Dedifferentiated amniotic fluid mesenchymal stem cell (primary cell): ENCODE measurements around the gene STK39.

Experiments used
- DNase-seq: peaks from one replicate; pipeline ENCODE4 v3.0.0-alpha.2; 2016; ENCODE audit errors: extremely low spot score

The STK39 gene

GRCh38 chr2:168008646-168009195, 238.7 kb downstream of the STK39 start:
- no peak for DNase-seq

- DNase-seq = no peak
These were observed 240.9 kb downstream of the STK39 start for GRCh38 chr2:168006498-168006897.

- no peak for DNase-seq
These were observed 241.8 kb downstream of the STK39 start for GRCh38 chr2:168005586-168005985.

DNA sequence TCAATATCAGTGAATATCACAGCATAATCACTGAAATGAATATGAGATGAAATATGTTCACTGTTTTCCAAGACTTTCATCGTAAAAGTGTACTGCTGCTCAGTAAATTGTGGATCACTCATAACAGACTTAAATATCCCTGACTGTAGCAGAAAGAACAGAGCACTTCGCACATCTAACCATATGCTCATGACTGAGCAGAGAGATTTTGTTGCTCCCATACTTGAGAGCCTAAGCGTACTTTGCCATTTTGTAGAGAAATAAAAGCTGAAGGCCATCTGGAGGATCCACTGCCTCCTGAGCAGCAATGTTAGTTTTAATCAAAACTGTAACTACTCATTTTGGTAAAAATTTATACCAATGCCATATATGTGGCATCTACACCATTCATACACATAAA, 243.5 kb downstream of the STK39 start:
- no peak for DNase-seq

DNA sequence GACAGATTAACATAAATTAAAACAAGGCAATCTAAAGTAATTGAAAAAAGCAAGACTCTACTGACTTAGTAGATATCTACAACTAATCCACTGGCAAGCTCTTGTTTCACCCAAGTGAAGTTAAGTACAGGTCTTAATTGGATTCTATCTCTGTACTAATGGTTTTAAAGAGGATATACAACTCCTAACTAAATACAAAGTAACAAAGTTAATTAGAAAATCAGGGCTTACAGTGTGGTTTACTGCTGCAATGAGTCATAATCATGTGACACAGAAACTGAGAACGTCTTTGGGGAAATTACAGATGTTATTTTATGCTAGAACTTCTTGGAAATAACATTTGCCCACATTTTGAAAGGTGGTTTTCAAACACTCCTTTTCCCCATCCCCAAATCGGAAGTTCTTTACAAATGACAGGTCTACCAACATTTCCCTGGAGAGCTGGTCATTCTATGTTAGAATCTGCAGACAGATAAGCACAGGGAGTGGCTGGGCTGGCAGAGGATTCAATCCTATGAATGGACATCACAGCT, 245.3 kb downstream of the STK39 start:
- DNase-seq = no peak

- DNase-seq = no peak
These were observed 255.1 kb downstream of the STK39 start for GRCh38 chr2:167992278-167992677.

DNA sequence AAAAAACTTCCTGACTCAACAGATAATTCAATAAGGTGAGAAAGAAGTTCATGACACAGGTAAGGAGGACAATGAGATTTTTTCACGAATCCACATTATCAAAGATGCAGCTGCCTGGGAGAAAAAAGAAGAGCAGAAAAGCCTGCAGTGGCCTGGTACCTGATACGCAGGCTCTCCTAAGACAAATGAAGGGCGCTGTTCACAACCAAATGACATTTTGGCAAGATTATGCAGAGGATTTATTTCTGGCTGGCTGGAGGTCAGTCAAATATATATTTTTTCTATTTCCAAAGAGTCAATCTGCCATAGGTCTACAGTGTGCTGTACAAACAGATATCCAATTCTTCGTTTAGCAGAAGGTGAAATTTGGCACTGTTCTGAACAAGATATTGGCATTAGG, 257.3 kb downstream of the STK39 start:
- no peak for DNase-seq

DNA sequence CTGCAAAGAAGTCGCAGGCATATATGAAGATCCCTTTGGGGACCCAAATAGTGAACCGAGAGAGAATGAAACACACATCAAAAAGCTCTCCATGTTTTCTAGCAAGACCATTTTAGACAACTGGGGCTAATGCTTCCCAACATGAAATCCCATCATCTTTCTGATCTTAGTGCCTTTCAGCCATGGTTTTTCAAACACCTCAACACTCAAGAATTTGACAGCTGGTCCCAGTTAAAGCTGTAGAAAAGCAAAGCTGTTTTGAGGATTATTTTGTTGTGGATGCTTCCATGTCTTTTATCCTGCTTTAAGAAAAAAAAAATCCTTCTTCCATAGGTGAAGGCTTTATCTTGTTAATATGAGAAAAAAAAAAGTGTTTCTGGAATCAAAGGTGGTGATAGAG, 259.1 kb downstream of the STK39 start:
- no peak for DNase-seq

DNA sequence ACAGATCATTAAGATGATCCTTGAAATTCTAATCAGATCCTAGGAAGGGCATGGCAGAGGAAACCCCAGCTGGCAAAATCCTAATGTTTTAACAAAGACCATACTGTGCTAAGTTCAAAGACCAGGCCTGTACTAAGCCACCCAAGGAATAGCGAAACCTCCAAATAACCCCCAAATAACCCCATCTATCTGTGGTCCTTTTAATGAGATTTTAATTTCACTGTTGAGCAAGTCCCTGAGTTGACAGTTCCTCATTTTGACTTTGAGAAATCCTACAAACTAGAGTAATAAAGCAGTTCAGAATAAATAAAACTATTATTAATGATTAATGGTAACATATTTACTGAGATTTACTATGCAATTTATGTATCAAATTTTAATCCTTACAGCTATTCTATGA, 259.8 kb downstream of the STK39 start:
- DNase-seq = no peak

DNA sequence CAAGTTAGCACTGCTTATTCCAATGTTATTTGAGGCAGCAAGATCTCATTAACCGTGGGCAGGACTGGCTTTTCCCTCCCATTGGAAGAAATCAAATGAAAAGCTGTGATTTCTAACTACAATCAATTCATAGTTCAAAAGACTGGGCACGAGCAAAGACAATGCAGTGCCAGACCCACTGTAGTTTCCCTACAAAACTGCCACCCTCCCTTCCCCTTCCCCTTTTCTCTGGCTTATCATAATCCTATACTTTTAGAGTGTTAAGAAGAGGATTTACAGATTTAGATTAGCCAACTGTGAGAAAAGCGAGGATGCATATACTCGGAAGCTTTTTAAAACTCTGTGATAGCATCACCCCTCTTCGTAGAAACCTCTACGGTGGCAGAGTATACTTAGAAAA, 260.4 kb downstream of the STK39 start:
- DNase-seq = no peak

DNA sequence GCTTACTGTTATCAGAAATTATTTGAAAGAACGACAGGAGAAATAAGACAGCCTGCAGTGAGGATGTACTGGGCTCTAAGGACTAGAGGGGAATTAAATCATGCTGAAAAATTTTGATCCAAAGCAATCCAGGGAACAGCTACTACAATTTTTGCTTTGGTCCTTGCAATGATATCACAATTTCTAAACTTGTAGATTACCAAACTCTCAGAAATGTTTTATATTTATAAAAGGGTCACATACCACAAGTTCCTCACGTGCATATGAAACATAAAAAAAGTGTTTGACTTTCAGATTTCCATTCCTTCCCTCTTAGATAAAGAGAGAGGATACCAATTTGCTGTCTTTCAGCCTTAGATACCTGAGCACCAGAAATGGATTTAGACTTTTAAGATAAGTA, 261.2 kb downstream of the STK39 start:
- DNase-seq = no peak

- no peak for DNase-seq
These were observed 265.4 kb downstream of the STK39 start for GRCh38 chr2:167981945-167982344.

DNA sequence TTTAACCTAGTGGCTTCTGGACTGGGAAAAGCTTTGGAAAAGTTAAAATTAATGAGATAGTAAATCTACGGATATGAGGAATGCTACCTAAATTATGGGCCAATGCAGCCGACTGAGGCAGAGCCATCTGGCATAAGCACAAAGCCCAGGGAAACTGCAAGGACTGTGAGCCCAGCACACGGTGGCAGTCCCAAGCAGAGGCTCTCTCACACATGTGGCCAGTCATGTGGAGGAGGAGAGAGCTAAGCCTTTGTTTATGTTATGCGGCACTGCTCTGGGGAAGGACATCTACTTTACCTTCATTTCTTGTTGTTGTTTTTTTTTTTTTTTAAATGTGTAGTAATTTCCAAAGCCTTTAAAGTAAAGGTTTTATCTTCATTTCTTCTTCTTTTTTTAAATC, 267.0 kb downstream of the STK39 start:
- no peak for DNase-seq

GRCh38 chr2:167972746-167973145, 274.6 kb downstream of the STK39 start:
- no peak for DNase-seq

DNA sequence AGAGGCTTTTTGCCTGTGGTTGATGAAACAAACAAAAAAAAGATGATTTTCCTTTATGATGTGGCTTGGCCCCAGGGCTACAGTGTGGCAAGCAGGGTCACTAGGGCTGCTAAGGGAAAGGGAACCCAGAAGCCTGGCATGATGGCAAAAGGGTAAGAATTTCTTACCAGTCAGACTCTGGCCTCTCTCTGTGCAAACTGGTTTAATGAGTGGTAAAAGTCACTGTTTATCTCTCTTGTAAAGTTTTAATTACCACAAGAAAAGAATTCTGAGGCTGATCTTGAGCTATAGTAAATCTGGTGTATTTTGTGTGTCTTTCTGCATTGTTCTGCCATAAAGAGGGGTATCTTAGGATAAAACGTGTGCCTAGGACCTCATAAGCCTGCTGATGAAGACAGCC, 275.4 kb downstream of the STK39 start:
- no peak for DNase-seq

- no peak for DNase-seq
These were observed 280.2 kb downstream of the STK39 start for GRCh38 chr2:167966937-167967913.

DNA sequence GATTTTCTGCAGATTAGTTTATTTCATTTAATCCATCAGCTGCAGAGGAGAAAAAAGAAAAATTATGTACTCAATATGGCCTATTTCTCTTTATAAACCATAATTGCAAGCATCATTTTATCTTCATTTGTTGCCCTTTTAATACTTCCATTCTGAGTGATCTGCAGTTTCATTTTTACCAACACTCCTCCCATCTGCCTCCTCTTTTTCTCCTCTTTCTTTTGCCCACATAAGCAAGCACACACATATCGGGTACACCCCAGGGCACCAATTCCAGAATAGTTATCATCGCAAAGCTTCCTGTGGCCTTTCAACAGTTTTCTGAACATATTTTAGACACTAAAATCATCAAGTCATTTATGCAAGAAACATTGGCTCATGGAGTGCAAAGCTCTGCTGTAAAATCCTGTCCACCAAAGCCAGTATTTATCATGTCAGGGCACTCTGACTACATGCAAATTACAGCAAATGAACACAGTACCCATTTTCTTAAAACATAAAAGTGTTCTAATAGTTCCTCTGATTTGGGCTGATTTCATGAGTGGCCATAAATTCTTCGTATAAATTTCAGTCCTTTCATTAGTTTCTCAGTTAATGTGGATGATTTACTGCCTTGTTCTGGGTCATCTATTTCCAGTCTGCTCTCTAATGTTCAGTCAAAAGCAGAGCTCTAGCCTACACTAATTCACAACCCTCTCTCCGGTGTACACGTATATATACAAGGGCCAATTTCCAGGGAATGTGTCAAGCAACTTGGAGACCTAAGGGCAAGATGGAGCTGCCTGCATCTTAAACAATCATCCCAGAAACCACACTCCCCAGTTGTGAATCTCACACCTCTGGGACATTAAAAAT, 281.3 kb downstream of the STK39 start:
- DNase-seq = no peak

- DNase-seq = no peak
These were observed 282.6 kb downstream of the STK39 start for GRCh38 chr2:167964650-167965413.

GRCh38 chr2:167963899-167964649, 283.3 kb downstream of the STK39 start:
- no peak for DNase-seq

DNA sequence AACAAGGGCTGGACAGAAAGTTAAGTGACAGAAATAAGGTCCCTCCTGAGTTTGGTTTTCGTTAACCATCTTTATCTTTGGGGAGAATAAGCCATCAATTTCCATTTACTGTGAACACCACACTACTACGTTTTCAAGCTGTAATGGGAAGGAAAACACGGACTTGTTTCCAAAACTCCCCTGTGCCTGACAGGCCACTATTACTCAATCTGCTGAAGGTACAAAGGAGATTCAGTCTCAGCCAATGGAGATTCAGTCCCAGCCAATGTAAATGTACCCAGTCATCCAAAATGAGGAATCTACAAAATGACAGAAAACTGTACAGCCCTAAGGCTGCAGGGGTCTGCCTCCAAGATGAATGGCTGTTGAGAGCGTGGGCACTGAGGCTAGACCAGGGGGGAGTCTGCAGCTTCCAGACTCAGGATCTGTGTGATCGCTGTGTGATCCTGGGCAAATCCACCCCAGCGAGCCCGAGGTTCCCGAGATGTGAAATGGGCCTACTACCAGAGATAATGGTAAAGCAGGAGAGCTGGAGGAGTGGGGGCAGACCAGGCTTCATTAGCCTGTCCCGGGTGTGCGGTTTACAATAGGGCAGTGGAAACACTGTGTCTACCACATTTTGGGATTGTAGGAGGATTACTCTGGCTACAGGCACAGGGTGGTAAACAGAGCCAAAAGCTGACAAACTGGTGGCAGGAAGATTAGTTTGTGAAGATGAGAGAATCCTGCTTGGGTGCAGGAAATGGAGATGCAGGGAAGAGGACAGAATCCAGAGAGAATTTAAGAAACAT, 284.8 kb downstream of the STK39 start:
- DNase-seq = no peak
